ENCODE measurements around the gene ARHGAP15.

GRCh38 chr2:143144813-143145455 is 15.7 kb downstream of the ARHGAP15 start:
- TF ChIP-seq CTCF (IDR thresholded peaks at IDR 0.05) (no peak), POLR2AphosphoS5 (IDR thresholded peaks at IDR 0.05) (no peak), POLR2A (IDR thresholded peaks at IDR 0.05) (no peak), EP300 (IDR thresholded peaks at IDR 0.05) (no peak)

Data from suprapubic skin (tissue), 4 donors.